GM06990 (cell line): ENCODE data around the gene MAGEF1.

Experiments used
- DNase-seq: peaks from one replicate; pipeline ENCODE4 v3.0.0-alpha.2; 2011; ENCODE audit not compliant: insufficient read length; ENCODE audit errors: extremely low read depth
- H3K27me3 ChIP-seq: replicated peaks from 2 replicates; pipeline ENCODE4 v1.6.0; 2011; ENCODE audit warnings: low read length; ENCODE audit not compliant: control insufficient read depth, insufficient read depth
- H3K36me3 ChIP-seq: 2 replicates; pipeline ENCODE4 v1.5.1; 2011; ENCODE audit warnings: low read length; ENCODE audit not compliant: control insufficient read depth, insufficient read depth
- H3K4me3 ChIP-seq: replicated peaks from 2 replicates; pipeline ENCODE4 v1.5.1; 2011; ENCODE audit warnings: low read depth, mild to moderate bottlenecking, control low read depth, low read length
- CTCF ChIP-seq: IDR thresholded peaks from 2 replicates; pipeline ENCODE4 v1.5.1; 2011; ENCODE audit warnings: low read length, control low read depth, mild to moderate bottlenecking, inconsistent platforms; ENCODE audit not compliant: insufficient read depth, poor library complexity, severe bottlenecking

The MAGEF1 gene

GRCh38 chr3:184670091-184670602 is 41.7 kb downstream of the MAGEF1 start:
- TF ChIP-seq CTCF: no peak
- H3K4me3 ChIP-seq: no peak overlapping the region
- no peak for DNase-seq
- H3K27me3 ChIP-seq: peaks cover 5% of the 10 kb centered on the region
- no peaks in the 10 kb centered on the region for H3K36me3 ChIP-seq

DNA sequence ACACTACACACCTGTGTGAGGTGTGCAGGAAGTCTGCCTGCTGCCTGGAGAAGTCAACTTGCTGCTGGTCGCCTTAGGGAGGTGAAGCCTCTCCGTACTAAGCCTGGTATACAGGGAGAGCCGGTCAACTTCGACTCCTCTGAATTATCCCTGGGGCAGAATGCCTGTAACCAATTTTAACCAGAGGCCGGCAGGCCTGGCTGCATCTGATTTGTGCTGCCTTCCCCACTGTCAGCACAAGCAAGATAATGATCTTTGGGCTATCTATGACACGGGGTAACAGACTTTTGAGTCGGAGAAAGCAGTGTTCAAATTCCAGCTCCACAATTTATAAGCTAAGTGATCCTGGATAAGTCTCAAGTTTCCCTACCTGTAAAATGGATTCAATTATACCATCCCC is 42.3 kb downstream of the MAGEF1 start:
- no peak overlapping the region for H3K4me3 ChIP-seq
- H3K36me3 ChIP-seq: no peaks in the 10 kb centered on the region
- TF ChIP-seq CTCF: no peak
- DNase-seq: no peak
- peaks cover 4% of the 10 kb centered on the region for H3K27me3 ChIP-seq

DNA sequence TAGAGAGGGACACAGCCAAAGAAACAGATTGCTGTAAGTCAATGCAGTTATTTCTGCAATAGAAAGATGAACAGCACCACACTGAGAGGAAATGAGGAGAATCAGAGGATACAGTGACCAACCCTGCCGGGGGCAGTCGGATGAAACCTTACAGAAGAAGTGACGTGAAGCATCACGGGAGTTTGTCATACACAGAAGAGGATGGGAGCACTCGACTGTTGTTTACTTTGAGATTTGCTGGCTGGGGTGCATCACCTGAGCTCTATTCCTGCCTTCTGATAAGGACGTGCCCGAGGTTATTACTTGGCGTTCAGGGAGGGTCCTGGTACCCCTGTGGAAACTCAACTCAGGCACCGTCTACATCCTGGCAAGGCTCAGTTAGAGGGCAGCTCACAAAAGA is 45.4 kb downstream of the MAGEF1 start:
- TF ChIP-seq CTCF: no peak
- Histone ChIP-seq H3K36me3 (no peaks in the 10 kb centered on the region), H3K27me3 (no peaks in the 10 kb centered on the region; the same call in 1 of the 2 replicates), H3K4me3 (no peak overlapping the region)
- DNase-seq: no peak

DNA sequence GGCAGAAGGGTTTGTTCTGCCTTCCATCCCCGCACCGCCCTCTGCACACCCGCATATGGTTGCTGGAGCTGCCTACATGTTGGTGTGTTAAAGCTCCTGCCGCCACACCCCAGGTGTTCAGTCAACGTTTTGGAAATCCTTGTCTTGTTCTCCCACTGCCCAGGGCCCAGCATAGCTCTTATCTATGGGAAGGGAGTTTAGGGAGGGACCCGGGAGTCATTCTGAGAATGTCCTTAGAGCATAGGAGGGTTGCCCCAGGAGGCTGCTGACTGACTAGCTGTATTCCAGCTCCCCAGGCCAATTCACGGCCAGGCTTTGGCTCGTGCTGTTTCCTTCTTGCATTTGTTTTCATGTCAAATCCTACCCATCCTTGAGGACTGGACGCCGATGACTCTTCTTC is 46.8 kb downstream of the MAGEF1 start:
- H3K4me3 ChIP-seq: no peak overlapping the region
- H3K36me3 ChIP-seq: no peaks in the 10 kb centered on the region
- H3K27me3 ChIP-seq: no peaks in the 10 kb centered on the region; the same call in 1 of the 2 replicates
- no peak for TF ChIP-seq CTCF
- no peak for DNase-seq

GRCh38 chr3:184663756-184664155 is 48.1 kb downstream of the MAGEF1 start:
- H3K36me3 ChIP-seq: no peaks in the 10 kb centered on the region
- DNase-seq: no peak
- TF ChIP-seq CTCF: no peak
- H3K4me3 ChIP-seq: no peak overlapping the region
- no peaks in the 10 kb centered on the region; the same call in 1 of the 2 replicates for H3K27me3 ChIP-seq

- TF ChIP-seq CTCF: no peak
- H3K4me3 ChIP-seq: no peak overlapping the region
- no peaks in the 10 kb centered on the region for H3K36me3 ChIP-seq
- no peaks in the 10 kb centered on the region; the same call in 1 of the 2 replicates for H3K27me3 ChIP-seq
- no peak for DNase-seq
These were observed 48.5 kb downstream of the MAGEF1 start for GRCh38 chr3:184663356-184663755.
